Endodermal cell (in vitro differentiated cells): ENCODE measurements around the gene FTO. TPM values are rescaled to one million over a fixed set of nuclear protein-coding genes. Genes with fewer than 3 reads are reported as not detected.

Experiments used
- DNase-seq: peaks from one replicate; pipeline ENCODE4 v3.0.0-alpha.2; 2017
- H3K27ac ChIP-seq: 2 replicates; pipeline ENCODE4 v1.5.1; 2013; ENCODE audit warnings: mild to moderate bottlenecking, low read depth, low read length, moderate library complexity
- H3K27me3 ChIP-seq: 2 replicates; pipeline ENCODE4 v1.6.1; 2013; ENCODE audit warnings: mild to moderate bottlenecking, low read length, moderate library complexity; ENCODE audit not compliant: insufficient read depth, control insufficient read depth, poor library complexity, severe bottlenecking
- H3K36me3 ChIP-seq: 2 replicates; pipeline ENCODE4 v1.7.0; 2013; ENCODE audit warnings: mild to moderate bottlenecking, low read length, moderate library complexity; ENCODE audit not compliant: control insufficient read depth, insufficient read depth
- H3K4me1 ChIP-seq: one replicate; pipeline ENCODE4 v1.7.0; 2013; ENCODE audit warnings: low read length; ENCODE audit not compliant: control insufficient read depth, insufficient read depth
- H3K4me3 ChIP-seq: 2 replicates; pipeline ENCODE4 v1.5.1; 2013; ENCODE audit warnings: mild to moderate bottlenecking, low read length, moderate library complexity
- H3K9ac ChIP-seq: 2 replicates; pipeline ENCODE4 v1.6.1; 2013; ENCODE audit warnings: mild to moderate bottlenecking, low read length, moderate library complexity; ENCODE audit not compliant: poor library complexity, severe bottlenecking; ENCODE audit errors: extremely low read depth
- H3K9me3 ChIP-seq: 2 replicates; pipeline ENCODE4 v1.6.1; 2013; ENCODE audit warnings: mild to moderate bottlenecking, low read length, moderate library complexity; ENCODE audit not compliant: control insufficient read depth
- H3K27ac Mint-ChIP-seq: 2 replicates; pipeline ENCODE4 v1.8.0; 2020; ENCODE audit warnings: mixed read lengths
- H3K27me3 Mint-ChIP-seq: 2 replicates; pipeline ENCODE4 v1.8.0; 2021; ENCODE audit warnings: mild to moderate bottlenecking, mixed read lengths; ENCODE audit not compliant: insufficient read depth
- H3K36me3 Mint-ChIP-seq: 2 replicates; pipeline ENCODE4 v1.8.0; 2020; ENCODE audit warnings: low read depth, mixed read lengths
- H3K4me1 Mint-ChIP-seq: 2 replicates; pipeline ENCODE4 v1.8.0; 2020; ENCODE audit warnings: mixed read lengths
- H3K4me3 Mint-ChIP-seq: 2 replicates; pipeline ENCODE4 v1.8.0; 2020; ENCODE audit warnings: mild to moderate bottlenecking, moderate library complexity, mixed read lengths
- H3K9me3 Mint-ChIP-seq: 2 replicates; pipeline ENCODE4 v1.8.0; 2020; ENCODE audit warnings: mild to moderate bottlenecking, mixed read lengths
- WGBS, 2 experiments: methylation state at CpG; one replicate each; pipeline versions ENCODE4 v1.1.5 to v1.1.7; 2013; ENCODE audit warnings: missing lambda C conversion rate in 2 of 2, mixed read lengths in 1 of 2; ENCODE audit not compliant: insufficient coverage in 1 of 2, insufficient read length in 1 of 2; 5-methylcytosine and 5-hydroxymethylcytosine counted together
- total RNA-seq, 2 donors: library from RNA; stranded (reverse); fragmentation: NEBNext Ultra II Directional in 1 of 2; extraction: Animal tissue kit (Norgen Biotek cat#: 25700) in 1 of 2; gene quantifications; 2 replicates in 1 of 2; 3 replicates in 1 of 2; pipeline ENCODE4 v1.2.1, GENCODE V29; 2021
- TF ChIP-seq, protein P1 (sequence below): fragments of 200-600 bp; sonication (generic); conservative IDR thresholded peaks from 2 replicates; pipeline ENCODE4 v1.5.0; 2021; ENCODE audit warnings: antibody characterized with exemption, mild to moderate bottlenecking

Gene FTO
- total RNA-seq, 2 donors from 2014 or later = 80.3 to 102 TPM

DNA sequence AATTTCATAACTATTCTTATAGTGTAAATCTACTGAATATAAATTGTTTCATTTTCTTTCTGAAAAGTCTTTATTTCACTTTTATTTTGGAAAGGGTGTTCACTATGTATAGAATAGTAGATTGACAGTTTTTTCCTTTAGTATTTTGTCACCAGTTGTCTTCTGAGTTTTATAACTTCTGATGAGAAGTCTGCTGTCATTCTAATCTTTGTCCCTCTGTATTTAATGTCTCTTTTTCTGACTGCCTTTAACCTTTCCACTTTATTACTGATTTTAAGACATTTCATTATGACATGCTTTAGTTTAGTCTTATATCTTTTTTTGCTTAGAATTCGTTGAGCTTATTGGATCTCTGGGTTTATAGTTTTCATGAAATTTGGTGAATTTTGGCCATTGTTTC, 166.9 kb downstream of the FTO start:
- H3K9ac ChIP-seq = no peak overlapping the region
- peaks cover 24% of the 10 kb centered on the region for H3K36me3 Mint-ChIP-seq
- no peak overlapping the region for H3K27ac Mint-ChIP-seq
- no peak overlapping the region for H3K27ac ChIP-seq
- no peak overlapping the region for H3K4me3 ChIP-seq
- H3K9me3 ChIP-seq = no peaks in the 10 kb centered on the region
- TF ChIP-seq, protein P1, sequence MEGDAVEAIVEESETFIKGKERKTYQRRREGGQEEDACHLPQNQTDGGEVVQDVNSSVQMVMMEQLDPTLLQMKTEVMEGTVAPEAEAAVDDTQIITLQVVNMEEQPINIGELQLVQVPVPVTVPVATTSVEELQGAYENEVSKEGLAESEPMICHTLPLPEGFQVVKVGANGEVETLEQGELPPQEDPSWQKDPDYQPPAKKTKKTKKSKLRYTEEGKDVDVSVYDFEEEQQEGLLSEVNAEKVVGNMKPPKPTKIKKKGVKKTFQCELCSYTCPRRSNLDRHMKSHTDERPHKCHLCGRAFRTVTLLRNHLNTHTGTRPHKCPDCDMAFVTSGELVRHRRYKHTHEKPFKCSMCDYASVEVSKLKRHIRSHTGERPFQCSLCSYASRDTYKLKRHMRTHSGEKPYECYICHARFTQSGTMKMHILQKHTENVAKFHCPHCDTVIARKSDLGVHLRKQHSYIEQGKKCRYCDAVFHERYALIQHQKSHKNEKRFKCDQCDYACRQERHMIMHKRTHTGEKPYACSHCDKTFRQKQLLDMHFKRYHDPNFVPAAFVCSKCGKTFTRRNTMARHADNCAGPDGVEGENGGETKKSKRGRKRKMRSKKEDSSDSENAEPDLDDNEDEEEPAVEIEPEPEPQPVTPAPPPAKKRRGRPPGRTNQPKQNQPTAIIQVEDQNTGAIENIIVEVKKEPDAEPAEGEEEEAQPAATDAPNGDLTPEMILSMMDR = no peak
- H3K27me3 ChIP-seq = no peaks in the 10 kb centered on the region
- H3K27me3 Mint-ChIP-seq = no peaks in the 10 kb centered on the region
- peaks cover 2% of the 10 kb centered on the region for H3K4me1 Mint-ChIP-seq
- WGBS, 2 experiments = 70% methylated on average over 1 of the region's 1 CpG; no CpG with 5 or more reads in 1 of the 2 experiments
- no peaks in the 10 kb centered on the region for H3K36me3 ChIP-seq
- DNase-seq = no peak
- H3K4me3 Mint-ChIP-seq = no peak overlapping the region
- H3K9me3 Mint-ChIP-seq = peaks cover 16% of the 10 kb centered on the region
- no peaks in the 10 kb centered on the region for H3K4me1 ChIP-seq

DNA sequence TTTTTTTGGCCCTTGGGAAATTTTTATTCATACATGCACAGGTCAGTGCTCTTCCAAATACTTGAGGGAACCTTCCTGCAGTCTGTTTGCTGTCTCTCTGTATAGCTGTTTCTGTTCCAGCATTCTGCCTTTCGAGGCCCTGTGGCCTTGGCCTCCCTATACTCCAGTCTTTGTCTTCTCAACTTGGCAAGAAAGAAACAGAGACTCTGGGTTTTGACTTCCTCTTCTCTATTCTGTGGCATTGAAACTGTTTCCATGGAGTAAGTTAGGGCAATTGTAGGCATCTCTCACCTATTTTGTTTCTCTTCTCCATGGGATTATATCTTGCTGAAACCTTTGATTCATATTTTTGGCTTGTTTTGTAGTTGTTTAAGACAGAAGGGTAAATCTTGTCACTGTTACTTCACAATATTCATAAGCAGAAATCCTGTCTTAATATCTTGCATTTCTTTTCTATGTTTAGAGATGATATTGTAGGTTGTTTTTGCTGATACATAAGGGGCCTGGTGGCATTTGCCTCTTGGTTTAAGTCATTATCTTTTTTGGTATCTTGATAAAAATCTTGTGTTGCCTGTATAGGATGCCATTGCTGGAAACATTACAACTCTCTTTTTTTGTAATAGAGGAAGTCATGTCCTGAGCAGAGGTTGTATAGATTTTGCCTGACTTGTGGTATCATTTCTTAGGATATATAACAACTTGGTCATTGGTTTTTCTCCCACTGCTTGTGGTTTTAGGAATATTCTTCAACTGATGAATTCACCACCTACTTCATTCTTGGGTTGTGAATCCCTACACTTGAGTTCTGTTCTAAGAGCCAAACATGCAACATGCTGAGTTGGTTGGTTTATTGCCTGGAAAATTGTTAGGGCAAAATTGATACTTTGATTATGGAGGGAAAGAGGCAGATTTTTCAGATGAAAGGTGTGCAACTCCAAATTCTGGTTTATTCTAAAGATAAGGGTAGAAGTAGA, 168.6 kb downstream of the FTO start:
- H3K4me1 ChIP-seq = no peaks in the 10 kb centered on the region
- H3K9me3 ChIP-seq = no peaks in the 10 kb centered on the region
- no peak for DNase-seq
- no peaks in the 10 kb centered on the region for H3K27me3 ChIP-seq
- no peak overlapping the region for H3K27ac Mint-ChIP-seq
- H3K36me3 Mint-ChIP-seq = peaks cover 24% of the 10 kb centered on the region
- no peak overlapping the region for H3K4me3 ChIP-seq
- H3K27ac ChIP-seq = no peak overlapping the region
- H3K27me3 Mint-ChIP-seq = no peaks in the 10 kb centered on the region
- no peaks in the 10 kb centered on the region for H3K36me3 ChIP-seq
- H3K4me3 Mint-ChIP-seq = no peak overlapping the region
- H3K9me3 Mint-ChIP-seq = peaks cover 16% of the 10 kb centered on the region
- WGBS, 2 experiments = 88 to 89% methylated on average over 1 of the region's 1 CpG
- TF ChIP-seq, protein P1 = no peak
- H3K9ac ChIP-seq = no peak overlapping the region
- no peaks in the 10 kb centered on the region for H3K4me1 Mint-ChIP-seq

DNA sequence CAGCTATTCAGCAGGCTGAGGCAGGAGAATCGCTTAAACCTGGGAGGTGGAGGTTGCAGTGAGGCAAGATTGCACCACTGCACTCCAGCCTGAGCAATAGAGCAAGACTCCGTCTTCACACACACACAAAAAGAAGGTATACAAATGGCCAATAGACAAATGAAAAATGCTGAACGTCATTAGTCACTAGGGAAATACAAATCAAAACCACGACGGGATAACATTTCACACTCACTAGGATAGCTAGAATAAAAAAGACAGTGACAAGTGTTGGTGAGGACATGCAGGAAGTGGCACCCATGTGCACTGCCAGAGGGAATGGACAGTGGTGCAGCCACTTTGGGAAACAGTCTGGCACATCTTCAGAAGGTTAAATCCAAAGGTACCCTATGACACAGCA, 172.9 kb downstream of the FTO start:
- Histone ChIP-seq H3K27me3 (no peaks in the 10 kb centered on the region), H3K36me3 (peaks cover 3% of the 10 kb centered on the region), H3K9ac (no peak overlapping the region), H3K9me3 (no peaks in the 10 kb centered on the region), H3K4me3 (no peak overlapping the region), H3K27ac (no peak overlapping the region), H3K4me1 (no peaks in the 10 kb centered on the region)
- no peaks in the 10 kb centered on the region for H3K4me1 Mint-ChIP-seq
- H3K27ac Mint-ChIP-seq = no peak overlapping the region
- H3K4me3 Mint-ChIP-seq = no peak overlapping the region
- H3K9me3 Mint-ChIP-seq = no peaks in the 10 kb centered on the region
- peaks cover 17% of the 10 kb centered on the region for H3K36me3 Mint-ChIP-seq
- H3K27me3 Mint-ChIP-seq = no peaks in the 10 kb centered on the region
- WGBS, 2 experiments = 95 to 97% methylated on average over 4 to 5 of the region's 5 CpGs
- no peak for DNase-seq
- TF ChIP-seq, protein P1 = no peak
